Naive thymus-derived CD8-positive, alpha-beta T cell (primary cell): ENCODE measurements around the gene NRCAM. TPM values are rescaled to one million over a fixed set of nuclear protein-coding genes. Genes with fewer than 3 reads are reported as not detected.

Experiments
- ATAC-seq, 2 donors: fragments of 150-1000 bp; cut with Tn5 transposase in 1 of 2; sonication (Bioruptor Pico), chemical (Tn5 transposase) in 1 of 2; 1 replicate in 1 of 2; 2 replicates in 1 of 2; pipeline ENCODE4 v1.10.0; 2021; ENCODE audit warnings: mild to moderate bottlenecking in 2 of 2, moderate library complexity in 2 of 2
- POLR2A ChIA-PET: fragments of 350-600 bp; sonication (Branson Sonifier 250); formaldehyde crosslinking; loops from one replicate; lab custom pipeline; 2021; ENCODE audit warnings: antibody characterized with exemption; lab: Charles Lee
- DNase-seq, 10 donors: peaks; one replicate each; pipeline versions ENCODE4 v3.0.0 to v3.0.0-alpha.2; 2020 to 2022
- H3K27ac Mint-ChIP-seq, 10 donors: one replicate each; pipeline ENCODE4 v1.8.0; 2020 to 2022; ENCODE audit warnings: mild to moderate bottlenecking in 10 of 10, mixed read lengths in 10 of 10, moderate library complexity in 4 of 10, inconsistent platforms in 1 of 10
- H3K27me3 Mint-ChIP-seq, 5 donors: one replicate each; pipeline ENCODE4 v1.8.0; 2021 to 2022; ENCODE audit warnings: mixed read lengths in 5 of 5
- H3K36me3 Mint-ChIP-seq, 3 donors: one replicate each; pipeline ENCODE4 v1.8.0; 2020 to 2022; ENCODE audit warnings: mixed read lengths in 3 of 3, mild to moderate bottlenecking in 2 of 3, inconsistent platforms in 1 of 3
- H3K4me1 Mint-ChIP-seq, 4 donors: one replicate each; pipeline ENCODE4 v1.8.0; 2021 to 2022; ENCODE audit warnings: mixed read lengths in 4 of 4
- H3K4me3 Mint-ChIP-seq, 10 donors: one replicate each; pipeline ENCODE4 v1.8.0; 2020 to 2022; ENCODE audit warnings: mild to moderate bottlenecking in 10 of 10, mixed read lengths in 10 of 10, moderate library complexity in 6 of 10, inconsistent platforms in 1 of 10
- H3K9me3 Mint-ChIP-seq, 9 donors: one replicate each; pipeline ENCODE4 v1.8.0; 2020 to 2022; ENCODE audit warnings: mixed read lengths in 9 of 9, mild to moderate bottlenecking in 3 of 9, inconsistent platforms in 1 of 9, moderate library complexity in 1 of 9
- polyA plus RNA-seq, 3 donors: library from polyadenylated mRNA; unstranded; fragments of 300-500 nt; fragmentation: Illumina TruSeq; gene quantifications; one replicate each; pipeline ENCODE4 v1.2.3, GENCODE V29; 2021
- total RNA-seq, 8 experiments: library from RNA in 2 of 8; stranded (reverse) in 2 of 8; gene quantifications; one replicate each; pipeline ENCODE4 v1.2.3 and lab custom pipeline; 2021 to 2026

The NRCAM gene
- total and polyA plus RNA-seq, 5 experiments from 2014 or later: 11.1 to 46.6 (median 18.2) TPM

DNA sequence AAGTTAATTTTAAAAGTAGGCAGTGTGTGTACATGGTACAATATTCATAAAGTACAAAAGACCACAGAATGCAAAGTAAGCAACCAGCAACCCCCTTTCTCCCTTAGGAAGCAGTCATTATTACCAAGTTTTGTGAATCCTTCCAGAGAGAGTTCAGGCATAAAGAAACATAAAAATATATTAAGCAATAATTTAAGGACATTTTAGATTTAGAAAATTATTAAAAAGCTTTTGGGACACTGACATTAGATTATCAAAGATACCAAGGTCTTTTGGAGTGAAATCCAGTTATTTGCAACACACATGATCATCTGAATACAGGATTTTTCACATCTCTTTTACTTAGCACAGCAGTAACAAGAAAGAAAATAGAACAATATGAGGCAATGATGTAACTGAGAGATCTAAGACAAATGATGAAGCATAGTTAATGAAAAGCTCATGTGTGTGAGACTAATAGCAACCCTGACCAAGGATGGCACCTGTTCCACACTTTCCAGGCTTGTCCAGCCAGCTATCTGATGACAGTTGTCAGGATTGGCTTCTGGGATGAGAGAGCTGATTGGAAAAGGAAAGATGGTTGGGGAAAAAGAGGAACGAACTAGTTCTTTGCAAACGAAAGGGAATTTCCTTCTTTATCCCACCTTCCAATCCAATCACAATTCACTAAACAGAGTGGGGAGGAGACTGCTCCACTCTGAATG lies 210.6 kb downstream of the NRCAM start:
- peaks cover 0 to 5% (median 4%) of the 10 kb centered on the region in 3 donors for H3K36me3 Mint-ChIP-seq
- no peak for ATAC-seq
- H3K27ac Mint-ChIP-seq: no peak overlapping the region
- POLR2A ChIA-PET: no interaction called here
- peaks cover 0 to 2% (median 0%) of the 10 kb centered on the region in 5 donors for H3K27me3 Mint-ChIP-seq
- no peak overlapping the region for H3K4me3 Mint-ChIP-seq
- peaks cover 0 to 25% (median 12%) of the 10 kb centered on the region in 4 donors for H3K4me1 Mint-ChIP-seq
- H3K9me3 Mint-ChIP-seq: no peaks in the 10 kb centered on the region
- no peak for DNase-seq

DNA sequence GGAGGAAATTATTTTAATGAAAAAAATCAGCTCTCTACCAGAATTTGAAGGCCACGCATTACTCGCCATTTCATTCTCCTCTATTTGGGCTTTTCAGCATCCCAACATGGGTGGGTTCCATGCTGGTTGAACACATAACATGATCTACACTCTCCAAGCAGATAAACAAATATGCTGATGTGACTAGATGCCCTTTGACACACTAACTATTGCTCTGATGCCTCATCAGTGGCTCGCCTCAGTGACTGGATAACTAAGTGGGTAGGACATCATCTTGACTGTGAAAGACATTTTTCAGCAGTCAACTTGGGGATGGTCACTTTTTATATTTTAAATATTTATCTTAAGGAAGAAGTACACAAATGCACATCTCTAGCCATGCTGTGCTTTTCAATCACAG lies 212.1 kb downstream of the NRCAM start:
- no peak overlapping the region for H3K27ac Mint-ChIP-seq
- ATAC-seq: no peak
- POLR2A ChIA-PET: no interaction called here

DNA sequence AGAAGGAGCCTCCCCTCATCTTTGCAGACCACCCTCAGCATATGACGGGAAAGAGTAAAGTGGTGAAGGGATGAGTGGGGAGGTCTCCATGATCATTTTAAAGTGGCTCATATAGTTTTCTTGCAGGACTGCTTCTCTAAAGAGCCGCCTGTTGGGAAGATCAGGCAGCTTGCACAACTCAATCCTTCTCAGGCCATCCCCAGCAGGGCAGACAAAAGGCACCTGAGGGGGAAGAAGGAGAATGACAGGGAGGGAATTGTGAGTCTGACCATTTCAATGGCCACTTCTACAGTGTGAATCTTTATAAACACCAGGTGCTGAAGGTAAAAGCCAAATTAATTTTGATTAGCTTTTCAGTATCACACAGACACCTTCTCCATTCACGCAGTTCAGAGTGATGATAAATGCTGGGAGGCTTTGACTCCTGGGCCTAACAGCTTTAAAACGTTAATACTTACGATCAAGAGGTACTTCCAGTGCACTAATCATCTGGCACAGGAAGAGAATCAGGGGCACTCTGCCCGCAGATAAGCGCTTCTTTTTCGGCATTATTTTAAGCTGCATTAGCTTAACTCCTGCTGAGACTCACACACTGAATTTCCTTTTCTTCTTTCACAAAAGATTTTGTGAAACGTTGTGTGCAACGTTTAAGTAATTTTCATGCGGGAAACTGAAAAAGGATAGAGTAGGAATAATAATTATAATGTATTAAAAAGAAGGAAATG lies 216.6 kb downstream of the NRCAM start:
- no peak for DNase-seq
- no peak overlapping the region for H3K4me3 Mint-ChIP-seq
- POLR2A ChIA-PET: no interaction called here
- peaks cover 0 to 2% (median 0%) of the 10 kb centered on the region in 5 donors for H3K27me3 Mint-ChIP-seq
- no peak for ATAC-seq
- peaks cover 0 to 32% (median 2%) of the 10 kb centered on the region in 3 donors for H3K36me3 Mint-ChIP-seq
- H3K27ac Mint-ChIP-seq: no peak overlapping the region
- peaks cover 0 to 17% (median 7%) of the 10 kb centered on the region in 4 donors for H3K4me1 Mint-ChIP-seq
- H3K9me3 Mint-ChIP-seq: no peaks in the 10 kb centered on the region

More for the DNA sequence above, 212.1 kb downstream of the NRCAM start:
- H3K27me3 Mint-ChIP-seq: peaks cover 0 to 2% (median 0%) of the 10 kb centered on the region in 5 donors
- H3K9me3 Mint-ChIP-seq: no peaks in the 10 kb centered on the region
- H3K36me3 Mint-ChIP-seq: peaks cover 0 to 11% (median 5%) of the 10 kb centered on the region in 3 donors
- H3K4me3 Mint-ChIP-seq: no peak overlapping the region
- peaks cover 0 to 16% (median 13%) of the 10 kb centered on the region in 4 donors for H3K4me1 Mint-ChIP-seq
- DNase-seq: no peak

DNA sequence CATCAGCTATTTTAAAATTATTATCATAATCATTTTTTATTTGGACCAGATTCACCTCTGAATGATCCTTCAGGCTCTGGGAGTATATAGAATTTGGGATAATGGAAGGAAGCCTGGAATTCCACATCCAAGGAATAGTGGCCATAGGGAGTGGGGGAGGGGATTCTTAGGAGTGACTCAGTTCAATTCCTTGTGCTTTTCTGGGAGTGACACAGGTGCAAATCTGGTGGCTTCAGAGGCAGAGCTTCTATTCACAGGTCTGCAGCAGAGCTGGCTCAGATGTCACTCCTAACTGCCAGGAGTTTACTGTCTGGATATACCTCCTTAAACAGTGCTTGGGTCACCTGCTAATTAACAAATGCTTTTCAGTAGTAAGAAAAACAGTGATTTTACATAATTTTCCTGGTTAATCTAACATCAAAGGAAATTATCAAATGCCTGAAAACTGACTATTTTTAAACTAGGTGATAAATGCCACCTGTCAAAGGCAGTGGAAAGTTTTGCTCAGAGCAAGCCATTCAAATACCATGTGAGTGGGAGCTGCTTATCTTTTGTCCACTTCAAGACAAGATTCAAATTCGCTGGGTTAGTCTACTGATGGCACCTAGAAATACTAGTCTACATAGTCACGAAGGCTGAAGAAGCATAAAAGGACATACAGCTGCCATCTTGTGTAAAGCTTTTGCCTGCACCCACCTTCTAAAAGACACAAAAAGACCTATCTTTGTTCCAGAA lies 219.4 kb downstream of the NRCAM start:
- peaks cover 0 to 17% (median 8%) of the 10 kb centered on the region in 4 donors for H3K4me1 Mint-ChIP-seq
- peaks cover 0 to 2% (median 0%) of the 10 kb centered on the region in 5 donors for H3K27me3 Mint-ChIP-seq
- H3K27ac Mint-ChIP-seq: no peak overlapping the region
- POLR2A ChIA-PET: no interaction called here
- no peaks in the 10 kb centered on the region for H3K9me3 Mint-ChIP-seq
- no peak for DNase-seq
- no peak for ATAC-seq
- H3K4me3 Mint-ChIP-seq: no peak overlapping the region
- H3K36me3 Mint-ChIP-seq: peaks cover 0 to 53% (median 10%) of the 10 kb centered on the region in 3 donors

GRCh38 chr7:108235451-108236061 lies 220.7 kb downstream of the NRCAM start:
- H3K36me3 Mint-ChIP-seq: peaks cover under 1 to 58% (median 14%) of the 10 kb centered on the region in 3 donors
- H3K27ac Mint-ChIP-seq: no peak overlapping the region
- POLR2A ChIA-PET: no interaction called here
- DNase-seq (no peak), ATAC-seq (no peak)
- no peaks in the 10 kb centered on the region for H3K9me3 Mint-ChIP-seq
- peaks cover 0 to 17% (median 8%) of the 10 kb centered on the region in 4 donors for H3K4me1 Mint-ChIP-seq
- no peak overlapping the region for H3K4me3 Mint-ChIP-seq
- peaks cover 0 to 2% (median 0%) of the 10 kb centered on the region in 5 donors for H3K27me3 Mint-ChIP-seq

DNA sequence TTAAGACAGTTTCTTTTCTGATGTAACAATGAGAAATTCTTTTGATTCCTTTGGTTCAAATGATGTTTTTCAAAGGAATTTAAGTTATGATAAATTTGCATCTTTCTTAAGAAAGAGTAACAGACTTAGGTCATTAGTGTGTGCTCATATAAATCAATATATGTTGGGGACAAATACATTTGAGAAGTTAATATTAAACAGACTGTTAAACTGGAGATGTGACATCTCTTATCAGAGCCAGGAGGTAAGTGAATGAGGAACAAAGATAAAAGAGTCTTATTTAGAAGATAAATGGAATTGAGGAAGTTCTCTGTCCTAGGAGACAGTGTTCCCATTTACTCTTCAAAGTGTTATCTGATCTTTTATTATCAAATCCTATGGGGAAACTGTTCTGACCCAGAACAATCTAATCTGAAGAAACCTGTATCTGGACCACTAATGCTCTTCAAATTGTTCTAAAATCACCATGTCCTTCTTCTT lies 221.2 kb downstream of the NRCAM start:
- Mint-ChIP-seq H3K4me3 (no peak overlapping the region), H3K36me3 (peaks cover 6 to 63% (median 20%) of the 10 kb centered on the region in 3 donors), H3K27ac (no peak overlapping the region), H3K9me3 (no peaks in the 10 kb centered on the region), H3K4me1 (peaks cover 0 to 17% (median 8%) of the 10 kb centered on the region in 4 donors), H3K27me3 (peaks cover 0 to 2% (median 0%) of the 10 kb centered on the region in 5 donors)
- POLR2A ChIA-PET: no interaction called here
- no peak for ATAC-seq
- no peak for DNase-seq

- H3K27me3 Mint-ChIP-seq: peaks cover 0 to 1% (median 0%) of the 10 kb centered on the region in 5 donors
- peaks cover 0 to 17% (median 9%) of the 10 kb centered on the region in 4 donors for H3K4me1 Mint-ChIP-seq
- ATAC-seq (no peak), DNase-seq (no peak)
- H3K4me3 Mint-ChIP-seq: no peak overlapping the region
- POLR2A ChIA-PET: no interaction called here
- no peaks in the 10 kb centered on the region for H3K9me3 Mint-ChIP-seq
- peaks cover 10 to 65% (median 25%) of the 10 kb centered on the region in 3 donors for H3K36me3 Mint-ChIP-seq
- peak overlapping the region in 1 of 10 donors; percentile 8 for H3K27ac Mint-ChIP-seq
These were observed 222.0 kb downstream of the NRCAM start for GRCh38 chr7:108234281-108234680.

DNA sequence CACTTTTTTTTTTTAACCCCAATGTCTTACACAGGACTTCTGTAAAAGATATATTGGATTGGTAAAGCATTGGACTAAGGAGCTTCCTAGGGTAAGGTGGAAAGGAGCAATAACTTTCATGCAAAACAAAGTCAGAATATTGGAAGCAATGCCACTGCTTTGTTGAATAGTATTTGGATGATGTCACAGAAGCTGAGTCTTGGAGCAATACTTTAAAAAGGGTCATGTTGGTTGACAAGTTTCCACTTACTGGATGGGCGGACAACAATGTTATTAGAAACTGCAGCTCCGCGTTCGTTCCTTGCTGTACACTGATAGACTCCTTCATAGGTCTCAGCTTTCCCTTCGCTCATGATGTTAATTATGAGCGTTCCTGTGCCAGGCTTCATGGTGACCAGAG lies 224.2 kb downstream of the NRCAM start:
- POLR2A ChIA-PET: no interaction called here
- H3K4me1 Mint-ChIP-seq: peaks cover 0 to 12% (median 8%) of the 10 kb centered on the region in 4 donors
- DNase-seq: no peak
- no peak for ATAC-seq
- H3K4me3 Mint-ChIP-seq: no peak overlapping the region
- no peaks in the 10 kb centered on the region for H3K27me3 Mint-ChIP-seq
- H3K9me3 Mint-ChIP-seq: no peaks in the 10 kb centered on the region
- peaks cover 14 to 66% (median 34%) of the 10 kb centered on the region in 3 donors for H3K36me3 Mint-ChIP-seq
- no peak overlapping the region for H3K27ac Mint-ChIP-seq

- Mint-ChIP-seq H3K27me3 (no peaks in the 10 kb centered on the region), H3K9me3 (no peaks in the 10 kb centered on the region), H3K4me3 (no peak overlapping the region), H3K4me1 (peaks cover 0 to 11% (median 7%) of the 10 kb centered on the region in 4 donors), H3K36me3 (peaks cover 17 to 75% (median 41%) of the 10 kb centered on the region in 3 donors), H3K27ac (no peak overlapping the region)
- no peak for DNase-seq
- POLR2A ChIA-PET: no interaction called here
- ATAC-seq: no peak
These were observed 225.0 kb downstream of the NRCAM start for GRCh38 chr7:108231221-108231620.

GRCh38 chr7:108227366-108227765 lies 228.9 kb downstream of the NRCAM start:
- H3K4me3 Mint-ChIP-seq: no peak overlapping the region
- ATAC-seq (no peak), DNase-seq (no peak)
- no peaks in the 10 kb centered on the region for H3K9me3 Mint-ChIP-seq
- H3K27ac Mint-ChIP-seq: no peak overlapping the region
- H3K36me3 Mint-ChIP-seq: peaks cover 30 to 82% (median 66%) of the 10 kb centered on the region in 3 donors
- H3K27me3 Mint-ChIP-seq: no peaks in the 10 kb centered on the region
- H3K4me1 Mint-ChIP-seq: peaks cover 0 to 3% (median 0%) of the 10 kb centered on the region in 4 donors
- POLR2A ChIA-PET: no interaction called here

GRCh38 chr7:108226816-108227299 lies 229.4 kb downstream of the NRCAM start:
- Mint-ChIP-seq H3K27me3 (no peaks in the 10 kb centered on the region), H3K36me3 (peaks cover 35 to 85% (median 66%) of the 10 kb centered on the region in 3 donors)
- POLR2A ChIA-PET: no interaction called here

More at GRCh38 chr7:108226816-108227299, 229.4 kb downstream of the NRCAM start:
- Mint-ChIP-seq H3K4me3 (no peak overlapping the region), H3K27ac (no peak overlapping the region), H3K4me1 (peaks cover 0 to 3% (median 0%) of the 10 kb centered on the region in 4 donors), H3K9me3 (peaks cover 0 to 1% (median 0%) of the 10 kb centered on the region in 9 donors)
- DNase-seq (no peak), ATAC-seq (no peak)
